ENCODE measurements around the gene HOXA2.
A peak's percentile ranks its signal among the peaks of the same experiment; 100 is the strongest.

The HOXA2 gene

DNA sequence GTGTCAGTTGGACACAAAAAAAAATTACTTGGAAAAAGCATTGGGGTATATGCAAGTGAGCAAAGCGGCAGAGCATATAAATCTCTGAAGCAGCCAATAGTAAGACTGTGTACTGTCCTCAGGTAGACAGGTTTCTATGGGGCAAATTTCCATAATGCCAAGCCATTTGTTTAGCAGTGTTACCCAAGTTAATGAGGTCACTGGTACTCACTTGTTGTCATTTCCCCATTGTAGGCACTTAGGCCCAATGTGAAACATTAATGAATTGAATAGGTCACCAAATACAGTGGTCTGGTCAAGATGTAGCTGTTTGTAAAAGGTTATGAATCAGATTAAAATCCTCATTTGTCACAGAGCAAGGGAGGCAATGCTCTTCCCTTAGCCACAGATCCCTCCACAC is 34.2 kb downstream of the HOXA2 start:
- TF ChIP-seq, protein P1, sequence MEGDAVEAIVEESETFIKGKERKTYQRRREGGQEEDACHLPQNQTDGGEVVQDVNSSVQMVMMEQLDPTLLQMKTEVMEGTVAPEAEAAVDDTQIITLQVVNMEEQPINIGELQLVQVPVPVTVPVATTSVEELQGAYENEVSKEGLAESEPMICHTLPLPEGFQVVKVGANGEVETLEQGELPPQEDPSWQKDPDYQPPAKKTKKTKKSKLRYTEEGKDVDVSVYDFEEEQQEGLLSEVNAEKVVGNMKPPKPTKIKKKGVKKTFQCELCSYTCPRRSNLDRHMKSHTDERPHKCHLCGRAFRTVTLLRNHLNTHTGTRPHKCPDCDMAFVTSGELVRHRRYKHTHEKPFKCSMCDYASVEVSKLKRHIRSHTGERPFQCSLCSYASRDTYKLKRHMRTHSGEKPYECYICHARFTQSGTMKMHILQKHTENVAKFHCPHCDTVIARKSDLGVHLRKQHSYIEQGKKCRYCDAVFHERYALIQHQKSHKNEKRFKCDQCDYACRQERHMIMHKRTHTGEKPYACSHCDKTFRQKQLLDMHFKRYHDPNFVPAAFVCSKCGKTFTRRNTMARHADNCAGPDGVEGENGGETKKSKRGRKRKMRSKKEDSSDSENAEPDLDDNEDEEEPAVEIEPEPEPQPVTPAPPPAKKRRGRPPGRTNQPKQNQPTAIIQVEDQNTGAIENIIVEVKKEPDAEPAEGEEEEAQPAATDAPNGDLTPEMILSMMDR (conservative IDR thresholded peaks at IDR 0.05; ENCODE audit: low read length), result no peak
- H3K4me3 ChIP-seq (ENCODE audit: low read length), result no peak overlapping the region
- DNase-seq (ENCODE audit: low read depth), result no peak

DNA sequence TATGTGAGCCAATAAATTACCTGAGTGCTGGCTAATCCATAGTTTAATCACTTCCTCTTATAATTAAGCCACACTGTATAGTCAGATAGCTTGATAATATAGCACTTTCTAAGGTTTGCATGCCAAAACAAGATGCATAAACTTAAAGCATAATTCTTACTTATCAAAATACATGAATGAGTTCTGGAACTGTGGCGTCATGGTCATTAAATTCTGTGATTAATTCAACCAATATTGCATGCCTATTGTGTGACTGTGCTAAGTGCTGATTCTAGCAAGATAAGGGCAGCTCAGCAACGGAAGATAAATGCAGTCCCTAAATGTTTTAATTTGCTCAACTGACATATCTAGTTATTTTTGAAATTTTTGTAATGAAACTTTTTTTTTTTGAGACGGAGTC is 36.3 kb downstream of the HOXA2 start:
- H3K4me3 ChIP-seq (ENCODE audit: low read length), result no peak overlapping the region
- DNase-seq (ENCODE audit: low read depth), result peak; percentile 67
- TF ChIP-seq, protein P1 (conservative IDR thresholded peaks at IDR 0.05; ENCODE audit: low read length), result no peak

DNA sequence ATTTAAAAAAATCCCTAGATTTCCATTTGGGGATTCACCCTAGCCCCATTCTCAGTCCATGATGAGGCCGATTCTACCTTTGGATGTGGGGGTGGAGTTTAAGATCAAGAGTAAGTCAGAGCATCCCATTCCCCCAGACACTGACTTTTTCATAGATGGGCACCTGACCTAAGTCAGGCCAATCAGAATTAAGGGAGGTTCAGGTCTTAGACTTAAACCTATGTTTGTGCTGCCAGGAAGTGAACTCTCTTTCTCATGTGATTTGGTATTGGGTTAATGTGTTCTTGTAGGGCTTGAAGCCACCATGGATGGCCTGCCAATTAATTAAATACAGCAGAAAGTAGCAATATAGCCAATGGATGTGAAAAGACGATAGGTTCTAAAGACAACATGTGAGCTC is 36.8 kb downstream of the HOXA2 start:
- H3K4me3 ChIP-seq (ENCODE audit: low read length), result no peak overlapping the region

DNA sequence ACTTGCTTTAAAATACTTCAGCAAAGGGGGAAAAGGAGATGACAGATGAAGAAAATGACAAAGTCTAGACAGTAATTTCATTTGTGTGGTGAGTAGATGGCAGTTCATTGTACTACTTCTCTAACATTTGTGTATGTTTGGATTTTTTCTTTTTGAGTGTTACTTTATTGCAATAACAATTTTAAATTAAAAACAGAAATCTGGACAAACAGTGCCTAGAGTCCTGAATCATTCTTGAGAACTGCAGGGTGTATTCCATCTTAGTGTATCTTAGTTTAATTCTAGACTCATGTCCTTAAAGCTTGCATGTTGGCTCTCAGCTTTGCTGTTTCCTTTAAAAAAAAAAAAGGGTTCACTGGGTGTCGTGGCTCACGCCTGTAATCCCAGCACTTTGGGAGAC is 37.8 kb downstream of the HOXA2 start:
- H3K4me3 ChIP-seq (ENCODE audit: low read length), result no peak overlapping the region
- TF ChIP-seq, protein P1 (conservative IDR thresholded peaks at IDR 0.05; ENCODE audit: low read length), result no peak
- DNase-seq (ENCODE audit: low read depth), result peak; percentile 58

More for the DNA sequence above, 36.8 kb downstream of the HOXA2 start:
- TF ChIP-seq, protein P1 (conservative IDR thresholded peaks at IDR 0.05; ENCODE audit: low read length), result no peak
- DNase-seq (ENCODE audit: low read depth), result no peak

DNA sequence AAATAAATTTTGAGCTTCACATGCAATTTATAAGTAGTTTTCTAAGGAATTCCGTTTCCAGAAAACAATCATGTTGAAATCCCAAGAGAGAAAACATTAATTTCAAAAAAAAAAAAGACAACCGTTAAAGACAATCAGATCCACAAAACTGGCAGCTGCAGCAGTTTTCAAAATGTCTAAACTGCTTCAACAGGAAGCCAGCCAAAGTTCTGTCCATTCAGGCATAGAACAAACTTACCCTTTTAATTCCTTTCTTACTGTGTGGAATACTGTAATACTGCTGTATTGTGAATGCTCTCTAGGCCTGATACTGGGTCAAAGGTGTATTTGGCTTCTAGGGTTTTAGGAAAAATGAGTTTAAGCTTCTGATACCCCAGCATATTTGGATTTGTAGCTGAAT is 38.3 kb downstream of the HOXA2 start:
- H3K4me3 ChIP-seq (ENCODE audit: low read length), result no peak overlapping the region
- TF ChIP-seq, protein P1 (conservative IDR thresholded peaks at IDR 0.05; ENCODE audit: low read length), result no peak
- peak; percentile 63 for DNase-seq (ENCODE audit: low read depth)

DNA sequence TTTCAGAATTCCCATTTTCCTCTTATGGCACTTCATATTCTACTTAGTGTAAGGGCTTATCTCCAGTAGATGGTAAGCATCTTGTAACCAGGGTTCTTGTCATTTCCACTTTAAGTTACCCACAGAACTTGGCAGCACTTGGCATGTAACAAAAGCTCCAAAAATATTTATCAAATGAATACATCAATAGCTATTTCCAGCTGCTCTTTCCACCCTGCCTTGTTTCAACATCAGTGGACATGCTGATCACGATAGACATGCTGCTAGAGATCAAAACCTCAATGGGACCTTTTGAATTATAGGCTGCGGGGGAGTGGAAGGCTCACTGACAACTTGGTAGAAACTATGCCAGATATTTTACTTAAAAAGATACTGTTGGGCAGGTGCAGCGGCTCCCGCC is 39.5 kb downstream of the HOXA2 start:
- peak; percentile 51 for DNase-seq (ENCODE audit: low read depth)

DNA sequence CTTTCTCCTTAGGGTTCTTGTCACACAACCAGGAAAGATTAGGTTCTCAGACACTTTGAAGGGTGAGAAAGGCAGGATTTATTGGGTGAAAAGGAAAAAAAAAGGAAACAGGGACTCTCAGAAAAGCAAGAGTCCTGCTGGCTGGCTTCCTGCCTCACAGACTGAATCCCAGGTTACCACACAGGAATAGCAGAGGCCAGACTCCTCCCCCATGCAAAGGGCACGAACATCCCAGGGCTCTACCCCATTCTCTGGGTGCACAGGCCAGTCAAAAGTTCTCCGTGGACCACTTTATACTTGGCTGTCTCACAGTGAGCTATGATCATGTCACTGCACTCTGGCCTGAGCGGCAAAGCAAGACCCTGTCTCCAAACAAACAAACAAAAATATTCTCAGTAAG is 49.3 kb downstream of the HOXA2 start:
- H3K4me3 ChIP-seq (ENCODE audit: low read length), result no peak overlapping the region
- TF ChIP-seq, protein P1 (conservative IDR thresholded peaks at IDR 0.05; ENCODE audit: low read length), result no peak
- DNase-seq (ENCODE audit: low read depth), result no peak

More for the DNA sequence above, 39.5 kb downstream of the HOXA2 start:
- TF ChIP-seq, protein P1 (conservative IDR thresholded peaks at IDR 0.05; ENCODE audit: low read length), result no peak
- no peak overlapping the region for H3K4me3 ChIP-seq (ENCODE audit: low read length)

Data from AG10803 (cell line).